Hepatocyte (in vitro differentiated cells): Measurements from ENCODE around the gene PRKAR1A.

Source experiments
- CTCF ChIP-seq: fragments of 200-600 bp; sonication (generic); IDR thresholded peaks from 2 replicates; pipeline ENCODE4 v1.5.1; 2016; ENCODE audit warnings: antibody characterized with exemption, mild to moderate bottlenecking; ENCODE audit not compliant: poor library complexity
- EZH2 ChIP-seq: fragments of 200-600 bp; sonication (generic); IDR thresholded peaks from 2 replicates; pipeline ENCODE4 v1.6.1; 2016; ENCODE audit warnings: antibody characterized with exemption, mild to moderate bottlenecking, borderline replicate concordance

GRCh38 chr17:68596411-68596945 lies 84.2 kb downstream of the PRKAR1A start:
- no peak for TF ChIP-seq CTCF
- no peak for TF ChIP-seq EZH2
